HG03469 (cell line): ENCODE results near the gene PIK3R4.

Experiments used
- ATAC-seq: cut with Tn5 transposase; IDR thresholded peaks from one replicate; pipeline ENCODE4 v1.9.1; 2021; ENCODE audit warnings: mild to moderate bottlenecking, moderate library complexity, moderate number of reproducible peaks; ENCODE audit not compliant: unreplicated experiment

The PIK3R4 gene

DNA sequence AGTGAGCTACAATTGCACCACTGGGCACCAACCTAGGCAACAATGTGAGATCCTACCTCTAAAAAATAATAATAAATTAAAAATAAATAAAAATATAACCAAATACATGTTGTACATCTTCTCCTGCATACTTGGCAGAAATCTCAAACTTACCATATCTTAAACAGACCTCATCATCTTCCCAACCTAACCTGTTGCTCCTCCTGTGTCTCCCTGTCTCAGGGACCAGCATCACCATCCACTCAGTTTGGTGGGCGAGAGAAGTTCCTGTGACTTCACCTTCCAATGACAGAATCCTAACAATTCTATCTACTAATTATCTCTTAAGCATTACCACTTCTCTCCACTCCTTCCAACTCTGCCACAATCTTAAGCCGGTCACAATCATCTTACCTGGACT is 3.3 kb downstream of the PIK3R4 start:
- no peak for ATAC-seq

DNA sequence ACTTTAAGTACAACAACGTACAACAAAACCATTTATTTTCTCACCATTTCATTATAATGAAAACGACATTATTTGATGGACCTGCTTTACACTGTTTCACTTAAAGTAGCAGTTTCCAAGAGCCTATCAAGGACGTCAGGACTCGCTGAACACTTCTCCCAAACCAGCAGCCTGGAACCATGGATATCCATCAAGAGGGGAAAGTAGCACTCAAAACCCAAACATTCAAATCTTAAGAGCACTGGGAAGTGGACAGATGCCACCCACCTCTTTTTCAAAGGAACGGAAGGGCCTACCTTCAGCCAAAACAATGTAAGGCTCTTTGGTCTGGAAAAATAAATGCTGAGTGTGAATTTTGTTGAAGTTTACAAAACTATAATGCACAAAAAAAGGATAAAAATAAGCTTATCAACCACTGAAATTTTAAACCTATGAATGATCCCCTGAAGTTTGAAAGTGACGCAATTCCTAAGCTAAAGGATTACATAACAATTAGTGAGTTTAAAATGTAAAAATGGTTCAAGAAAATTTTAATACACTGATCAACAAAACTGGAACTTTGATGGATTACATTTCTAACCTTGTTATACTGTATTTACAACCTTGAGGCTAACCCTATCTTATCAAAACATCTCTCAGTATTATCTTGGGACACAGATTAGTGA is 4.6 kb downstream of the PIK3R4 start:
- no peak for ATAC-seq

DNA sequence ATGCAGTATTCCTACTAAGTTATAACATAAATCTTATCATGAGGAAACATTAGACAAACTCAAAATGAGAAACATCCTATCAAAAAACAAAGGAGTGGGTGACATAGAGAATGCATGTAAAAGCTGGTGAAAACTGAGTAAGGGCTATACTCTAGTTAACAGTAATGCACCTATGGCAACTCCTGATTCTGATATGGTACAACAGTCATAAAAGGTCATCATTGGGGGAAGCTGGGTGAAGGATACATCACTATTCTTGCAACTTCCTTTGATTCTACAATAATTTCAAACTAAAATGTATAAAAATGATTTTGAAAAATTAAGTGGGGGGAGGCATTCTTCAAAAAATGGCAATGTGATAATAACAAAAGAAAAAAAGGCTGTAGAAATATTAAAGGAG is 6.8 kb downstream of the PIK3R4 start:
- ATAC-seq: no peak

DNA sequence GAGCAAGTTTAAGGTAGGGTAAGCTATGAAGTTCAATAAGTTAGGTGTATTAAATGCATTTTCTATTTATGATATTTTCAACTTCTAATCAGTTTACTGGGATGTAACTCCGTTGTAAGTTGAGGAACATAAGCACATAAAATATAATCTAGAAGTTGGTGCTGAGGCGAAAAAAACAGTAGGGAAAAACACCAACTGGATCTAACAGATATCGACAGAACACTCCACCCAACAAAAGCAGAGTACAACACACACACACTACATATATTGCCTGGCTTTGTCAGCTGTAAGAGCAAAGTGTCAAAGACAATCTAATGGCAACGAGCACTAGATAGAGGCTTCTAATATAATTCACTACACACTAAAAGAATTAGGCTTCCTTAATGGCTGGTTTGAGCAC is 8.4 kb downstream of the PIK3R4 start:
- no peak for ATAC-seq

DNA sequence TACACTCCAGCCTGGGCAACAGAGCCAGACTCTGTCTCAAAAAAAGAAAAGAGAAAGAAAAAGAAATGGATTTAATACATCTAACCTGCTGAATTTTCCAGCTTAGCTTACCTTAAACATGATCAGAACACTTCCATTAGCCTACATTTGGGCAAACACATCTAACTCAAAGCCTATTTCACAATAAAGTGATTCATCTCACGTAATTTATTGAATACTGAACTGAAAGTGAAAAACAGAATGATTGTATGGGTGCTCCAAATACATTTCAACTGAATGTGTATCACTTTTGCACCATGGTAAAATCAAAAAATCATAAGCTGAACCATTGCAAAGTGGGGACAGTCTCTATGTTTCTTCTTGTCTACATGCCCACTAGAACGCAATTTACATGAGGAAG is 9.0 kb downstream of the PIK3R4 start:
- ATAC-seq: no peak

DNA sequence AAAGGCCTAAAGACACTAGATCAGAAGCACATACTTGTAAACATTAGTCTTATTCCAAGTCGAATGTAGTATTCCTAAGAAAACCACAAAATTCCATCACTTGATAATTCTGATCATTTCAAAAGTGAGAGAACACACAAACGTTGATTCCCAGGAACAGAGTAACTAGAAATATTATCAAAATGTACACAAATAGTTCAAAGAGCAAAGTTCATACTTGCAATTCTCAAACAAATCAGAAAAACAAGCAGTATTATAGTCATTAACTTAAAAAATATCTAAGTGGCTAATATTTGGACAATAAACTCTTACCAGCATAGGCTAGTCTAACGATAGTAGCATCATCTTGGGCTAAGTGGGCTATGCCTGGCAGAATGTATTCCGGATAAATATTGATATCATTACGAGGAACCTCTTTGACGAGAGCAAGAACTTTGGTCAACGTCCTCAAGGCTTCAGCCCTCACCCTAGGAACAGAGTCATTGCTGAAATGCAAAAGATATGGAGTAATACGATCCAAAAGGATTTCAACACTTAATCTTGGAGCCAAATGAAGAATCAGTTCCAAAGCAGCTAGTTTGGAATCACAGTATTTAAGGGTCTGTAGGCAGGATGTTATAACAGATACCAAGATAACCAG is 13.3 kb downstream of the PIK3R4 start:
- ATAC-seq: no peak

DNA sequence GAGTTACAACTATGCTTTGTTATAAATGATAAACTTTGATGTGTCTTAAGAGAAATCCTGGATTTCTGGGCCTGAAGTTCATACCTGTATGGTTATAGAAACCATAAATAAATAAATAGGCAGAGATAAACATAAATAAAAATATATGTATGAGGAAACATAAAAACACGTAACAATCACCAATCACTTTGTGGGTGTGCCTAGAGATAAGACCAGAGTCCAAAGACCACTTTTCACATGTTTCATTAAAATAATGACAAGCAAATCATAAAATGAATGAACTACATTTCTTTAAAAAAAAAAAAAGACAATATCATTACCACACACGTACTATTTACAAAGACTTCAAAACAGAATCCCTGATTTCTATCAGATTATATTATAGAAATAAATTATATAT is 14.1 kb downstream of the PIK3R4 start:
- ATAC-seq: no peak

DNA sequence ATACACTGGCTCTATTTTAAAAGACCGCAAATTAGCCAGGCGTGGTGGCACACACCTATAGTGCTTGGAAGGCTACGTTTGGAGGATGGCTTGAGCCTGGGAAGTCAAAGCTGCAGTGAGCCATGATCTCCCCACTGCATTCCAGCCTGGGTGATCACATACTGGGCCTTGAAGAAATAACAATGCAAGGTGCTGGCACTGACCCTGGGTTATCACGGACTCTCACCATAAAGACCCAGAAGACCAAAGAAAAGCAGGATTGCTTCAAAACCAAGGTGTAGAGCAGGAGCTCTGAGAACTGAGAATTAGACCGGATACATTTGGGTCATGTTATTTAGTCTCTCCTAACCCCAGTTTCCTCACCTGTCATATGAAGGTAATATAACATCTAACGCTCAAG is 14.8 kb downstream of the PIK3R4 start:
- ATAC-seq: no peak

DNA sequence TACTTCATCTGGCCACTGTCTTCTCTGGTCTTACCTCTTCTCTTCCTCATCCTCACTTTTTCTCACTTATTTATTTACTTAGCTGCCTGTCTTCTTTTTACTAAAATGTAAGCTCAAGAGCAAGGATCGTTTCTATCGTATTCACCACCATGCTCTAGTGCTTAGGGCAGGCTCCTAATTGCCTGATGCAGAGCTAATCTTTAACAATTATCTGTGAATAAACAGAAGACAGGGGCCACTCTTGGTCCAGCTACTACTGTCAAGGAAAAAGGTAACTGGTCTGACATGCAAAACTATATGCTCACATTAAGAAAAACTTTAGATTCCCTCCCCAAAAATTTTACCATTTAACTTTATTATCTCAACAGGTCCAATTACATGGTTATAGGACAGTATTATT is 17.5 kb downstream of the PIK3R4 start:
- ATAC-seq: no peak

DNA sequence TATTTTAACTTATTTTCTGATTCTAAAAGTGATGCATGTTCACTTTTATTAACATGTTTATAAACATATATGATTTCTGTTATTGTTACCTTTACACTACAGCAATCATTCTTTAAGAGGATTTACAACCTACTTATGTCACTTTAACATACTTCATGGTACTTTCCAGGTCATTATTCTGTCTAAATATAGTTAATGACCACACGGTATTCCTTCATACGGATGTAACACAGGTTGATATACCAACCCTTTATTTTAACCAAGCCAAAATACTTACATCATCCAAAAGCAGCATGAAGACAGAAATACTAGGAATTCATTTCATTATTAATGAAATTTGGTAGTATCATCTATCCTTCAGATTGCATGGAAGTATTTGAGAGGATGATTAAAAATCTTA is 18.6 kb downstream of the PIK3R4 start:
- ATAC-seq: no peak

DNA sequence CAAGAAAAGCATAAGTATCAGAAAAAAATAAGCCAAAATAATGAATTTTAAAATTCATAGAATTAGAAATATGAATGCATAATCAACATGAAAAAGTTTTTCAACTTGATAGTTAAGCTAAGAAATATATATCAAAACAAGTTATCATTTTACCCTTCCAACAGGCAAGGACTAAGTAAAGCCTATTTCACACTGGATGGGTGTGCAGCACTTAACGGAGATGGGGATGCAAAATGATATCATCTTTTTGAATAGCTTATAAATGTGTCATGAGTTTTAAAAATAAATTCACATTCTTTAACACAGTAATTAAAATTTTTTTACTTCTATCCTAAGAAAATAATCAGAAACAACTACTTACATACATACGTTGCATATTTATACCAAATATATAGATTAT is 20.9 kb downstream of the PIK3R4 start:
- no peak for ATAC-seq

DNA sequence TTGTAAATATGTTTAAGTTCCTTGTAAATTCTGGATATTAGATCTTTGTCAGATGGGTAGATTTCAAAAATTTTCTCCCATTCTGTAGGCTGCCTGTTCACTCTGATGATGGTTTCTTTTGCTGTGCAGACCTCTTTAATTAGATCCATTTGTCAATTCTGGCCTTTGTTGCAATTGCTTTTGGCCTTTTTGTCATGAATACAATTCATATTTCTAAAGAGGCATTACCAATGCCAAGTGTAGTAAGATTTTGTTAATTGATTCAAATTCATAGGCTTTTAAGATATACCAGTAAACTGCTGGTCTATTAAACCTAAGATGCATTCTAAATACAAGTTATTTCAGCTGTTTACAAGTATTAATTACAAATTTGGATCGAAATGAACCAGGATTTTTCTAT is 31.0 kb downstream of the PIK3R4 start:
- ATAC-seq: no peak

DNA sequence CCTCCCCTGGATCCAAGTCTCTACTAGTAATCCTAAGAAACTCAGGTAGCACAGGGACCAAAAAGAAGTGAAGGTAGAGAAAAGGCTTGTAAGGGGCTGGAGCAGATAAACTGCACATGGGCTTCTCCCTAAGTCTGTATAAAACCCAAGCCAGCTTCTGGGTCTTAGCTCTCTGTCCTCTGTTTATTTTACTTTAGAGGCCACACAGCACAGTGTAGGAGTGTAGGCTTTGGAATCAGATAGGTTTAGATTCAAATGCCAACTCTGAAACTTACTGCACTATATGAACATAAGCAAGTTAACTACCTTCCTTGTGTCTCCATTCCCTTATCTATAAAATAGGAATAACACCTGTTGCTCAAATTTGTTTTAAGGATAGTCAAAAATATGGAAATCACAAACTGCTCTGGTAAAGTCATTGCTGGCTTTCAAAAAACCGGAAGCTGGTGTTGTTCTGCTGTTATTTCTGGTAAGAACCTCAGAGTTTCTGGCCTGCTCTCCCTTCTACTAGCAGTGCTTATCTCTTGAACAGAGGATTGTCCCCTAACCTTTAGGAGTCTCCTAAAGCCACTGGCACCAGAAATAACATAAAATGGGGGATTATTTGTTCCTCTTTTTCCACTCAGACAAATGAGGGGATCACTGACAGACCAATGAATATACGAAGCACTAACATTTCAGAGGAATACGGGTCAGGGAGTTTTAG is 33.8 kb downstream of the PIK3R4 start:
- ATAC-seq: no peak

DNA sequence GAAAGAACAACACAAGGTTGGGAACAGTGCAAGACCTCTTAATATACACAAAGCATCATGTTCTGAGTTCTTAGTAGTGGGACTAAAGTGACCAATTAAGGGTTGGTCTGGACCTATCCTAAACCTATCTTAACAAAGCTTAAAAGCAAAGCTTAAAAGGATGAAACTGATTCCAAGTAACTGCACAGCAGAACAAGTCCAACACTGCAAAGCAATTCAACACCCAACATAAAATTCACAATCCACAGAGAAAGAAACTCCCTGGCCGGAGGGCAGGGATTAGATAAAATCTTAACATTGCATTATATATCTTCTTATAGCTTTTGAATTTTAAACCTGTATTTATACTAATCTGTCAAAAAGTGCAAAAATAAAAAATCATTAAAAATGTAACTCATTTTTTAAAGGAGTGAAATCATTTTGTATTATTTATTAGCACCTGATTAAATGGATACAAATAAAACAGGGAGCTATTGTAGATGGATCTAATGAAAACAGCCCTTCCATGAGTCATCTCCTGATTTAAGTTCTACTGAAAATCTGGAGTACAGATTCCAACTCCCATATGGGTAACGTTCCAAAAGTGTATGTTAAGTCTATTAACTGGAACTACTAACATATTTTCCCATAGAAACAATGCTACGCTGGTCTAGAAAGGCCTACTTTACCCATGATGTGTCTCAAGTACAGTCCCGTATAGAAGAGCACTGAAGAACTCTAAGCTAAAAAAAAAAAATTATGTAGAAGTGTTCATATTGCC is 34.9 kb downstream of the PIK3R4 start:
- no peak for ATAC-seq

DNA sequence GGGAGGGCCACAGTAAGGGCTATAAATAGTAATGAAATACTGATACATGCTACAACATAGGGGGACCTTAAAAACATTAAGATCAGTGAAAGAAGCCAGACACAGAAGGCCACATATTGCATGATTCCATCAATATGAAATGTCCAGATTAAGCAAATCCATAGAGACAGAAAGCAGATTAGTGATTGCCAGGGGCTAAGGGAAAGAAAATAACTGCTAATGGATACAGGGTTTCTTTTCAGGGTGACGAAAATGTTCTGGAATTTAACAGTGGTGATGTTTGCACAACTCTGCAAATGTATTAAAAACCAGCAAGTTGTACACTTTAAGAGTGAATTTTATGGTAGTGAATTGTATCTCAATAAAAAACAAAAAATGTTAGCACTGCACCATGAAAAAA is 37.0 kb downstream of the PIK3R4 start:
- no peak for ATAC-seq

DNA sequence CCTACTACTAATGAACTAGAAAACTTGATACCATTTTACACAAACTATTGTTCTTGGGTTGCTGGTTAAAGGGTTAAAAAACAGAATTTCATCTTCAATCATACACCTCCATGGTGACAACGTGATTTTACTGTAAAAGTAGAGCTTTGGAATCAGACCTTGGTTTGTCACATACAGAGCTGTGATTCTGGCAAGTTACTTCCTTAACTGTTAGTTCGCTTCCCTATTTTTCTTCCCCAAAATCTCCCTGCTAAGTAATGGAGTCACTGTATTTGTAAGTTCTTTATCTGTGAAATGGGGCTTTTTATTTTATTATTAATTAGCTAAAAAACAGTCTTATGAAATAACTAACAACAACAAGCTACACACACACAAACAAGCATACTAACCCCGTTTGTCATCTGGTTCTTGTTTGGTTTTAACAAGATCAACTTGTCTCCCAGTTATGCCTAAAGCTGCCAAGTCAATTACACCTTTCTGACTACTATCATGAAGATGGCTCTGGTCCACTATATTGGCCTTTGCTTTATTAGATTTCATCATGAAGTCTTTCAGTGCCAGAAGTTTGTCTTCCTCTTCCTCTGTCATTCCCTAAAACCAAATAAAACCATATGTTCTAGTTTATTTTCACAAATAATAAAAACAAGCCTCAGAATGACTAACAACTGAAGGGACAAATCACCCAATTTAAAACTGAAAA is 38.6 kb downstream of the PIK3R4 start:
- ATAC-seq: no peak

DNA sequence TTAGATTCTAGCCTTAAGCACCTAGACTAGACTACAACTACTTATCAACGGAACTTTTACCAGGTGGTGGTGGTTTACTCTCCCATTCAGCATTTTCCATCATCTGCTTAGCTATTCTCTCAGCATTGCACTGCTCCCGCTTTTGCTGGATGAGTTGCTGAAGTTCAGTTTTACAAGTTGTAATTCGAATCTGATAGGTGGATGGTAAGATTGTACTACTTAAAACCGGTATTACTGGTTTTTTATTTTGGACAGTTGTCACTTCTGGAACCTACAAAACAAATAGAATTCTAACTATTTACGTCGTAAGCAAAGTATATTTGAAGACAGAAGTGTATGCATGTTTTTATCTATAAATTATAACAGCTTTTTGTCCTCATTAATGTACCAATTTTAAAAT is 41.1 kb downstream of the PIK3R4 start:
- ATAC-seq: no peak

DNA sequence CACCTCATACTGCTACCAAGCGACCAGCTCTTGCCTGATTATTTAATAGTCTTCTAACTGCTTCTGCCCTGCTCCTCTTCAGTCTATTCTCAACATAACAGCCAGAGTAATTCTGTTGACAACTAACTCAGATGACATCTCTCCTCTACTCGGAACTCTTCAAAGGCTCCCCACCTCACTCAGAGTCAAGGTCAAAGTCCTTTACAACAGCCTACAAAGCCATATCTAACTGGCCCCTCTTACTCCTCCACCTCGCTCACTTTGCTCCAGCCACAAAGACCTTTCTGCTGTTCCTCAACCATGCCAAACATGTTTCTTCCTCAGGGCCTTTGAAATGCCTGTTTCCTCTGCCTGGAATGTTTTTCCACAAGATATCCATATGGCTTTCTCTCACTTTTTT is 43.6 kb downstream of the PIK3R4 start:
- ATAC-seq: no peak

DNA sequence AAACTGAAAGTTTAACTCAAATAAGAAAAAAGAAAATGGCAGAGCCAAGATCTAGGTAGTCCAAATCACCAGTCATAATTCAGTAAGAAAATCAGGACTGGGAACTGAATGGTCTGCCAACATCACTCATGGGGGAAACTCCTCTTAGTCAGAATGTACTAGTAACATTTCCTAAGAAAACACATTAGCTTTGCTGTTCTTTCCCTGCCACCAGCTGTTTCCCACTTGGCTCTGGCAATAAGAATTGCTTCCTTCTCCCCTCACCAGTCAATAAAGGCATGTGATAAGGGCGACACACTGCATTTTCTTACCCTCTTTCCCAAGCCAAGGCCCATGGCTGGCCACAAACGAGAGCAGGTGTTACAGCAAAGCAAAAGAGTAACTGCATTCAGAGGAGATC is 46.1 kb downstream of the PIK3R4 start:
- no peak for ATAC-seq

DNA sequence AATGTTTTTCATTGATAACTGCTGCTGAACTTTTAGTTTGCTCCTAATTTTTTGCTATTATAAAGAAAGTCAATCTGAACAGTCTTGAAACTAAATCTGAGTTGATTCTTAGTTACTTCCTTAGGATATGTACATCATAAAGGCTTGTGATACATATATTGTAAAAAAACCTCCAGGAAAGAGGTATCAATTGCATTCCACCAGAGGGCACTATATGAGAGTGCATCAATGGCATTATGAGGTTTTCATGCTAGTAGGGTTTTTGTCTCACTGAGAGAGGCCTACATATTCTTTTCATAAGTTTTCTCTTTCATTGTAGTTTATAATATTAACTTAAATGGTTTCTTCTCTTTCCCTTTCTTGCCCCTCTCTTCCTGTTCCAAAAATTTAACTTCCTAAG is 46.9 kb downstream of the PIK3R4 start:
- ATAC-seq: no peak

DNA sequence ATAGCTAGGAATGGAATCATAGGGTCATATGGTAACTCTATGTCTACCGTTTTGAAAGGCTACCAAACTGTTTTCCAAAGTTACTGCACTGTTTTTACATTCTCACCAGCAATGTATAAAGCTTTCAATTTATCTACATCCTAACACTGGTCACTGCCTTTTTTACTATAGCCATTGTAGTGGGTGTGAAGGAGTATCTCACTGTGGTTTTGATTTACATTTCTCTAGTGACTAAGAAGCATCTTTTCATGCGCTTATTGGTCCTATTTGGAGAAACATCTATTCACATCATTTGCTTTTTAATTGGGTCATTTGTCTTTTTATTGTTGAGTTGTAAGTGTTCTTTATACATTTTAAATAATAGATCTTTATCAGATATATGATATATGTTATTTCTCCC is 53.3 kb downstream of the PIK3R4 start:
- ATAC-seq: no peak
